Trophoblast cell (in vitro differentiated cells and primary cell): ENCODE data around the gene MRM3.

Experiments used
- DNase-seq, 2 donors: peaks; one replicate each; pipeline ENCODE4 v3.0.0-alpha.2; 2016
- H2AFZ ChIP-seq: 2 replicates; pipeline ENCODE4 v1.6.1; 2013; ENCODE audit warnings: low read length, moderate library complexity, mild to moderate bottlenecking; ENCODE audit not compliant: insufficient read depth, poor library complexity
- H2AK5ac ChIP-seq: 2 replicates; pipeline ENCODE4 v1.6.1; 2013; ENCODE audit warnings: mild to moderate bottlenecking, low read length
- H2BK120ac ChIP-seq: 2 replicates; pipeline ENCODE4 v1.6.1; 2013; ENCODE audit warnings: low read length, mild to moderate bottlenecking, moderate library complexity; ENCODE audit not compliant: insufficient read depth, poor library complexity
- H2BK12ac ChIP-seq: 2 replicates; pipeline ENCODE4 v1.6.1; 2013; ENCODE audit warnings: mild to moderate bottlenecking, low read length, moderate library complexity
- H2BK5ac ChIP-seq: 2 replicates; pipeline ENCODE4 v1.6.1; 2013; ENCODE audit warnings: low read length, low read depth, moderate library complexity, mild to moderate bottlenecking; ENCODE audit not compliant: poor library complexity
- H3K14ac ChIP-seq: 2 replicates; pipeline ENCODE4 v1.6.1; 2013; ENCODE audit warnings: mild to moderate bottlenecking, low read length
- H3K18ac ChIP-seq: 2 replicates; pipeline ENCODE4 v1.6.1; 2013; ENCODE audit warnings: mild to moderate bottlenecking, low read length
- H3K23ac ChIP-seq: 2 replicates; pipeline ENCODE4 v1.6.1; 2013; ENCODE audit warnings: low read length
- H3K27ac ChIP-seq: 2 replicates; pipeline ENCODE4 v1.5.1; 2013; ENCODE audit warnings: low read depth, mild to moderate bottlenecking, inconsistent platforms, low read length, moderate library complexity
- H3K27me3 ChIP-seq: 2 replicates; pipeline ENCODE4 v1.6.1; 2013; ENCODE audit warnings: inconsistent platforms, mild to moderate bottlenecking, low read length, moderate library complexity; ENCODE audit not compliant: insufficient read depth
- H3K36me3 ChIP-seq, 2 experiments: 1 replicate in 1 of 2; 2 replicates in 1 of 2; pipeline ENCODE4 v1.6.1; 2013; ENCODE audit warnings: low read length in 2 of 2, mild to moderate bottlenecking in 2 of 2, moderate library complexity in 1 of 2; ENCODE audit not compliant: insufficient read depth in 2 of 2, control insufficient read depth in 1 of 2
- H3K4ac ChIP-seq: 2 replicates; pipeline ENCODE4 v1.6.1; 2013; ENCODE audit warnings: low read depth, mild to moderate bottlenecking, low read length, moderate library complexity
- H3K4me1 ChIP-seq, 2 experiments: 1 replicate in 1 of 2; 2 replicates in 1 of 2; pipeline ENCODE4 v1.6.1; 2013; ENCODE audit warnings: low read length in 2 of 2, mild to moderate bottlenecking in 2 of 2, moderate library complexity in 1 of 2; ENCODE audit not compliant: insufficient read depth in 2 of 2, control insufficient read depth in 1 of 2
- H3K4me2 ChIP-seq: 2 replicates; pipeline ENCODE4 v1.6.1; 2013; ENCODE audit warnings: inconsistent platforms, mild to moderate bottlenecking, low read length, moderate library complexity
- H3K4me3 ChIP-seq: 2 replicates; pipeline ENCODE4 v1.5.1; 2013; ENCODE audit warnings: mild to moderate bottlenecking, low read depth, low read length, inconsistent platforms
- H3K79me1 ChIP-seq: one replicate; pipeline ENCODE4 v1.6.1; 2013; ENCODE audit warnings: low read length
- H3K79me2 ChIP-seq: 2 replicates; pipeline ENCODE4 v1.6.1; 2013; ENCODE audit warnings: low read length, mild to moderate bottlenecking; ENCODE audit not compliant: control insufficient read depth, insufficient read depth, poor library complexity
- H3K9ac ChIP-seq: 2 replicates; pipeline ENCODE4 v1.6.1; 2013; ENCODE audit warnings: mild to moderate bottlenecking, low read length
- H3K9me3 ChIP-seq: 2 replicates; pipeline ENCODE4 v1.6.1; 2013; ENCODE audit warnings: low read depth, mild to moderate bottlenecking, control low read depth, inconsistent platforms, low read length; ENCODE audit not compliant: insufficient read depth
- H4K12ac ChIP-seq: 2 replicates; pipeline ENCODE4 v1.6.1; 2013; ENCODE audit warnings: low read depth, mild to moderate bottlenecking, low read length, moderate library complexity
- H4K8ac ChIP-seq: 2 replicates; pipeline ENCODE4 v1.6.1; 2013; ENCODE audit warnings: low read depth, mild to moderate bottlenecking, low read length, moderate library complexity
- H4K91ac ChIP-seq: one replicate; pipeline ENCODE4 v1.6.1; 2013; ENCODE audit warnings: low read depth, mild to moderate bottlenecking, low read length, moderate library complexity
- WGBS: extraction: QIAGEN DNeasy Blood & Tissue Kit; methylation state at CpG from one replicate; pipeline ENCODE4 v1.1.7; 2013; ENCODE audit warnings: missing lambda C conversion rate; ENCODE audit not compliant: insufficient read length, insufficient coverage; ENCODE audit errors: extremely low coverage; 5-methylcytosine and 5-hydroxymethylcytosine counted together

MRM3 gene

GRCh38 chr17:773467-774312 is 8.5 kb upstream of the MRM3 start:
- no peak overlapping the region for H4K8ac ChIP-seq
- no peak overlapping the region for H2BK12ac ChIP-seq
- H3K4me1 ChIP-seq, result no peaks in the 10 kb centered on the region
- no peak overlapping the region for H2BK120ac ChIP-seq
- H3K79me2 ChIP-seq, result no peaks in the 10 kb centered on the region
- H3K36me3 ChIP-seq, result peaks cover 40 to 64% of the 10 kb centered on the region in 2 experiments
- no peak overlapping the region for H2AK5ac ChIP-seq
- H3K4ac ChIP-seq, result no peak overlapping the region
- no peak overlapping the region for H3K23ac ChIP-seq
- no peak overlapping the region for H3K4me3 ChIP-seq
- no peak overlapping the region for H4K91ac ChIP-seq
- no peak overlapping the region for H3K27ac ChIP-seq
- no peak overlapping the region for H4K12ac ChIP-seq
- H3K27me3 ChIP-seq, result no peaks in the 10 kb centered on the region
- no peak for DNase-seq
- H2AFZ ChIP-seq, result no peak overlapping the region
- no peak overlapping the region for H3K4me2 ChIP-seq
- WGBS, result no CpG with 5 or more reads among the region's 14 CpGs
- H3K79me1 ChIP-seq, result no peaks in the 10 kb centered on the region
- H3K14ac ChIP-seq, result no peak overlapping the region
- no peaks in the 10 kb centered on the region for H3K9me3 ChIP-seq
- H2BK5ac ChIP-seq, result no peak overlapping the region
- no peak overlapping the region for H3K9ac ChIP-seq
- H3K18ac ChIP-seq, result no peak overlapping the region

GRCh38 chr17:774313-774584 is 7.9 kb upstream of the MRM3 start:
- no peak overlapping the region for H3K4me2 ChIP-seq
- no peak overlapping the region for H3K27ac ChIP-seq
- H4K8ac ChIP-seq, result no peak overlapping the region
- no peaks in the 10 kb centered on the region for H3K27me3 ChIP-seq
- no peak overlapping the region for H3K14ac ChIP-seq
- no peak overlapping the region for H3K9ac ChIP-seq
- no peak for DNase-seq
- H4K91ac ChIP-seq, result no peak overlapping the region
- H3K4me1 ChIP-seq, result no peaks in the 10 kb centered on the region
- H2AFZ ChIP-seq, result no peak overlapping the region
- WGBS, result no CpG with 5 or more reads among the region's 5 CpGs
- H2BK12ac ChIP-seq, result no peak overlapping the region
- H3K4ac ChIP-seq, result no peak overlapping the region
- no peak overlapping the region for H3K18ac ChIP-seq
- H2BK120ac ChIP-seq, result no peak overlapping the region
- H3K79me1 ChIP-seq, result no peaks in the 10 kb centered on the region
- H3K23ac ChIP-seq, result no peak overlapping the region
- H2AK5ac ChIP-seq, result no peak overlapping the region
- H3K9me3 ChIP-seq, result no peaks in the 10 kb centered on the region
- H4K12ac ChIP-seq, result no peak overlapping the region
- no peaks in the 10 kb centered on the region for H3K79me2 ChIP-seq
- H3K4me3 ChIP-seq, result no peak overlapping the region
- no peak overlapping the region for H2BK5ac ChIP-seq
- H3K36me3 ChIP-seq, result peaks cover 36 to 61% of the 10 kb centered on the region in 2 experiments

GRCh38 chr17:778096-778495 is 4.1 kb upstream of the MRM3 start:
- no peak overlapping the region for H3K4me2 ChIP-seq
- H3K4ac ChIP-seq, result no peak overlapping the region
- H3K79me2 ChIP-seq, result peaks cover 4% of the 10 kb centered on the region
- peaks cover 2 to 5% of the 10 kb centered on the region in 2 experiments for H3K4me1 ChIP-seq
- no peaks in the 10 kb centered on the region for H3K27me3 ChIP-seq
- no peak overlapping the region for H2AK5ac ChIP-seq
- no peak overlapping the region for H4K12ac ChIP-seq
- no peaks in the 10 kb centered on the region for H3K9me3 ChIP-seq
- H3K9ac ChIP-seq, result no peak overlapping the region
- H2BK12ac ChIP-seq, result no peak overlapping the region
- H2AFZ ChIP-seq, result no peak overlapping the region
- H3K23ac ChIP-seq, result no peak overlapping the region
- DNase-seq, result no peak
- H3K36me3 ChIP-seq, result peaks cover 26 to 46% of the 10 kb centered on the region in 2 experiments
- no peak overlapping the region for H2BK5ac ChIP-seq
- no peak overlapping the region for H3K14ac ChIP-seq
- H3K27ac ChIP-seq, result no peak overlapping the region
- no CpG with 5 or more reads among the region's 11 CpGs for WGBS
- H3K79me1 ChIP-seq, result peaks cover 4% of the 10 kb centered on the region
- H2BK120ac ChIP-seq, result no peak overlapping the region
- no peak overlapping the region for H3K18ac ChIP-seq
- H4K8ac ChIP-seq, result no peak overlapping the region
- no peak overlapping the region for H4K91ac ChIP-seq
- no peak overlapping the region for H3K4me3 ChIP-seq

GRCh38 chr17:784143-784542 is 2.0 kb downstream of the MRM3 start:
- Histone ChIP-seq H3K4me2 (no peak overlapping the region), H4K91ac (no peak overlapping the region), H2BK5ac (no peak overlapping the region), H3K4me3 (no peak overlapping the region), H3K27me3 (no peaks in the 10 kb centered on the region), H2AK5ac (no peak overlapping the region), H2BK12ac (no peak overlapping the region), H3K36me3 (peaks cover 3 to 16% of the 10 kb centered on the region in 2 experiments), H3K4me1 (peaks cover 2 to 5% of the 10 kb centered on the region in 2 experiments), H2AFZ (no peak overlapping the region), H3K18ac (no peak overlapping the region), H3K79me1 (peaks cover 4% of the 10 kb centered on the region), H4K12ac (no peak overlapping the region), H3K79me2 (peaks cover 4% of the 10 kb centered on the region), H3K9me3 (peaks cover 2% of the 10 kb centered on the region), H4K8ac (no peak overlapping the region), H2BK120ac (no peak overlapping the region), H3K23ac (no peak overlapping the region), H3K14ac (no peak overlapping the region), H3K9ac (no peak overlapping the region), H3K27ac (no peak overlapping the region), H3K4ac (no peak overlapping the region)
- DNase-seq, result peak in 1 of 2 donors; percentile 29
- no CpG with 5 or more reads among the region's 3 CpGs for WGBS
